Neural cell (in vitro differentiated cells): ENCODE data around the gene CIZ1. TPM values are rescaled to one million over a fixed set of nuclear protein-coding genes. Genes with fewer than 3 reads are reported as not detected.

ENCODE experiments used
- H2AFZ ChIP-seq: fragments of 200-600, 300-800 bp; sonication (generic), shearing (Covaris generic); 2 replicates; pipeline ENCODE4 v1.6.0; 2014; ENCODE audit warnings: low read depth, mild to moderate bottlenecking, antibody characterized with exemption, low read length, moderate library complexity
- H3F3A ChIP-seq: fragments of 200-600 bp; shearing (Covaris generic); 2 replicates; pipeline ENCODE4 v1.6.1; 2016; ENCODE audit warnings: mild to moderate bottlenecking, moderate library complexity, mixed read lengths, antibody characterized with exemption, low read length; ENCODE audit not compliant: insufficient read depth, poor library complexity, severe bottlenecking
- H3K27ac ChIP-seq: fragments of 200-600, 300-800 bp; sonication (generic), shearing (Covaris generic); 2 replicates; pipeline ENCODE4 v1.5.1; 2014; ENCODE audit warnings: mild to moderate bottlenecking, low read length, moderate library complexity
- H3K27me3 ChIP-seq: fragments of 300-800, 200-600 bp; sonication (generic), shearing (Covaris generic); 2 replicates; pipeline ENCODE4 v1.6.0; 2014; ENCODE audit warnings: mild to moderate bottlenecking, low read depth, low read length, moderate library complexity; ENCODE audit not compliant: insufficient read depth
- H3K36me3 ChIP-seq: fragments of 300-800, 200-600 bp; sonication (generic), shearing (Covaris generic); 2 replicates; pipeline ENCODE4 v1.5.1; 2014; ENCODE audit warnings: mild to moderate bottlenecking, antibody characterized with exemption, low read length, moderate library complexity; ENCODE audit not compliant: insufficient read depth
- H3K4me2 ChIP-seq: fragments of 300-800, 200-600 bp; sonication (generic), shearing (Covaris generic); 2 replicates; pipeline ENCODE4 v1.6.0; 2014; ENCODE audit warnings: mild to moderate bottlenecking, low read length
- H3K4me3 ChIP-seq: fragments of 300-800, 200-600 bp; sonication (generic), shearing (Covaris generic); 2 replicates; pipeline ENCODE4 v1.5.1; 2014; ENCODE audit warnings: mild to moderate bottlenecking, low read length, moderate library complexity
- H3K79me2 ChIP-seq: fragments of 200-600 bp; shearing (Covaris generic); replicated peaks from 2 replicates; pipeline ENCODE4 v1.6.0; 2014; ENCODE audit warnings: mild to moderate bottlenecking, low read length, moderate library complexity; ENCODE audit not compliant: insufficient read depth
- H3K9ac ChIP-seq: fragments of 300-800, 200-600 bp; sonication (generic), shearing (Covaris generic); 2 replicates; pipeline ENCODE4 v1.6.1; 2016; ENCODE audit warnings: mild to moderate bottlenecking, low read length, mixed read lengths
- H3K9me2 ChIP-seq: fragments of 200-600 bp; shearing (Covaris generic); 2 replicates; pipeline ENCODE4 v1.6.1; 2016; ENCODE audit warnings: mild to moderate bottlenecking, low read length, mixed read lengths; ENCODE audit not compliant: insufficient read depth
- H3K9me3 ChIP-seq: fragments of 200-600, 300-800 bp; sonication (generic), shearing (Covaris generic); 2 replicates; pipeline ENCODE4 v1.6.1; 2016; ENCODE audit warnings: mild to moderate bottlenecking, mixed run types, low read length, moderate library complexity, mixed read lengths
- H4K20me1 ChIP-seq: fragments of 200-600 bp; shearing (Covaris generic); 2 replicates; pipeline ENCODE4 v1.6.1; 2016; ENCODE audit warnings: mild to moderate bottlenecking, mixed run types; ENCODE audit not compliant: insufficient read depth
- EP300 ChIP-seq: fragments of 450-650 bp; conservative IDR thresholded peaks from 2 replicates; pipeline ENCODE4 v1.6.1; 2014; ENCODE audit warnings: antibody characterized with exemption, mild to moderate bottlenecking, moderate library complexity; ENCODE audit not compliant: poor library complexity, severe bottlenecking
- EZH2 ChIP-seq: fragments of 200-600, 300-800 bp; shearing (Covaris generic), sonication (generic); IDR thresholded peaks from 2 replicates; pipeline ENCODE4 v1.6.1; 2014; ENCODE audit warnings: antibody characterized with exemption, low read length, borderline replicate concordance, mild to moderate bottlenecking; ENCODE audit not compliant: insufficient read depth, poor library complexity, severe bottlenecking
- MXI1 ChIP-seq: fragments of 450-650 bp; conservative IDR thresholded peaks from 2 replicates; pipeline ENCODE4 v1.6.1; 2014; ENCODE audit warnings: antibody characterized with exemption, mild to moderate bottlenecking; ENCODE audit not compliant: poor library complexity, severe bottlenecking
- POLR2AphosphoS5 ChIP-seq: IDR thresholded peaks from 2 replicates; pipeline ENCODE4 v1.6.1; 2012
- RAD21 ChIP-seq: fragments of 450-650 bp; conservative IDR thresholded peaks from 2 replicates; pipeline ENCODE4 v1.6.1; 2014; ENCODE audit warnings: antibody characterized with exemption, mild to moderate bottlenecking, moderate library complexity
- REST ChIP-seq: IDR thresholded peaks from 2 replicates; pipeline ENCODE4 v1.6.1; 2012; ENCODE audit warnings: borderline replicate concordance
- SMC3 ChIP-seq: fragments of 450-650 bp; conservative IDR thresholded peaks from 2 replicates; pipeline ENCODE4 v1.6.1; 2014; ENCODE audit warnings: antibody characterized with exemption, mild to moderate bottlenecking, moderate library complexity; ENCODE audit not compliant: poor library complexity
- TAF1 ChIP-seq: IDR thresholded peaks from 2 replicates; pipeline ENCODE4 v1.6.1; 2012; ENCODE audit warnings: low read depth
- polyA plus RNA-seq: library from polyadenylated mRNA; depleted of rRNA; stranded (reverse); fragments of >200 nt; gene quantifications from 2 replicates; pipeline ENCODE4 v1.2.3, GENCODE V29; 2014
- TF ChIP-seq, protein P1 (sequence below): fragments of 450-650 bp; IDR thresholded peaks from 2 replicates; pipeline ENCODE4 v1.5.1; 2014; ENCODE audit warnings: antibody characterized with exemption, mild to moderate bottlenecking, moderate library complexity; ENCODE audit not compliant: poor library complexity, severe bottlenecking

The CIZ1 gene
- polyA plus RNA-seq, 1 donor from 2014 or later = 25.6 TPM

- H3K27ac ChIP-seq = no peak overlapping the region
- H3K36me3 ChIP-seq = peaks cover 11% of the 10 kb centered on the region
- H3K9ac ChIP-seq = no peak overlapping the region
Measured at GRCh38 chr9:128222026-128222425, 30.7 kb upstream of the CIZ1 start.

GRCh38 chr9:128219831-128220230 is 28.5 kb upstream of the CIZ1 start:
- H3K9ac ChIP-seq = no peak overlapping the region
- no peak overlapping the region for H3K4me2 ChIP-seq
- no peak overlapping the region for H3K27ac ChIP-seq
- H3K27me3 ChIP-seq = no peaks in the 10 kb centered on the region
- H3K9me3 ChIP-seq = no peaks in the 10 kb centered on the region
- no peaks in the 10 kb centered on the region for H3F3A ChIP-seq
- H3K9me2 ChIP-seq = no peaks in the 10 kb centered on the region
- H3K4me3 ChIP-seq = no peak overlapping the region
- TF ChIP-seq MXI1 = no peak
- TF ChIP-seq SMC3 = no peak
- TF ChIP-seq TAF1 = no peak
- TF ChIP-seq POLR2AphosphoS5 = no peak
- no peak overlapping the region for H2AFZ ChIP-seq
- H4K20me1 ChIP-seq = no peaks in the 10 kb centered on the region
- H3K36me3 ChIP-seq = peaks cover 11% of the 10 kb centered on the region
- H3K79me2 ChIP-seq = no peaks in the 10 kb centered on the region

More at GRCh38 chr9:128222026-128222425, 30.7 kb upstream of the CIZ1 start:
- Histone ChIP-seq H3K4me3 (no peak overlapping the region), H2AFZ (no peak overlapping the region), H3K4me2 (no peak overlapping the region), H4K20me1 (no peaks in the 10 kb centered on the region), H3K27me3 (no peaks in the 10 kb centered on the region), H3K9me2 (no peaks in the 10 kb centered on the region), H3F3A (no peaks in the 10 kb centered on the region), H3K9me3 (no peaks in the 10 kb centered on the region), H3K79me2 (no peaks in the 10 kb centered on the region)
- no peak for TF ChIP-seq POLR2AphosphoS5
- TF ChIP-seq, protein P1, sequence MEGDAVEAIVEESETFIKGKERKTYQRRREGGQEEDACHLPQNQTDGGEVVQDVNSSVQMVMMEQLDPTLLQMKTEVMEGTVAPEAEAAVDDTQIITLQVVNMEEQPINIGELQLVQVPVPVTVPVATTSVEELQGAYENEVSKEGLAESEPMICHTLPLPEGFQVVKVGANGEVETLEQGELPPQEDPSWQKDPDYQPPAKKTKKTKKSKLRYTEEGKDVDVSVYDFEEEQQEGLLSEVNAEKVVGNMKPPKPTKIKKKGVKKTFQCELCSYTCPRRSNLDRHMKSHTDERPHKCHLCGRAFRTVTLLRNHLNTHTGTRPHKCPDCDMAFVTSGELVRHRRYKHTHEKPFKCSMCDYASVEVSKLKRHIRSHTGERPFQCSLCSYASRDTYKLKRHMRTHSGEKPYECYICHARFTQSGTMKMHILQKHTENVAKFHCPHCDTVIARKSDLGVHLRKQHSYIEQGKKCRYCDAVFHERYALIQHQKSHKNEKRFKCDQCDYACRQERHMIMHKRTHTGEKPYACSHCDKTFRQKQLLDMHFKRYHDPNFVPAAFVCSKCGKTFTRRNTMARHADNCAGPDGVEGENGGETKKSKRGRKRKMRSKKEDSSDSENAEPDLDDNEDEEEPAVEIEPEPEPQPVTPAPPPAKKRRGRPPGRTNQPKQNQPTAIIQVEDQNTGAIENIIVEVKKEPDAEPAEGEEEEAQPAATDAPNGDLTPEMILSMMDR = no peak
- TF ChIP-seq TAF1 = no peak
- no peak for TF ChIP-seq EZH2
- TF ChIP-seq EP300 = no peak
- TF ChIP-seq SMC3 = no peak
- TF ChIP-seq MXI1 = no peak
- TF ChIP-seq REST = no peak
- TF ChIP-seq RAD21 = no peak
